Esophagus squamous epithelium (tissue), 4 donors: ENCODE measurements around the gene ZNF644.

Source experiments
- CTCF ChIP-seq, 6 experiments: fragments of 450-650 bp in 4 of 6; fragments of 200-600 bp in 2 of 6; sonication (generic) in 2 of 6; IDR thresholded peaks; one replicate each; pipeline ENCODE4 v1.5.1; 2016 to 2019; ENCODE audit warnings: antibody characterized with exemption in 6 of 6, mild to moderate bottlenecking in 4 of 6, moderate library complexity in 4 of 6
- POLR2A ChIP-seq, 4 donors: fragments of 450-650 bp; IDR thresholded peaks; one replicate each; pipeline ENCODE4 v1.6.1; 2017; ENCODE audit warnings: antibody characterized with exemption in 4 of 4, mild to moderate bottlenecking in 4 of 4, moderate library complexity in 3 of 4

- TF ChIP-seq POLR2A (IDR thresholded peaks at IDR 0.05) (no peak), CTCF (IDR thresholded peaks at IDR 0.05) (peak in 5 of 6 experiments; percentile 14 to 56 (median 22))
Observed at GRCh38 chr1:90964444-90965035, 57.3 kb downstream of the ZNF644 start.
